Endometrium (tissue), 2 donors: ENCODE results near the gene COL6A3.
"Not testable (repeated sequence)": the region's sequence is repeated elsewhere in the genome, so short reads cannot be mapped to it uniquely, and the experiment has no call there.

Source experiments
- FAIRE-seq: peaks from 2 replicates; lab custom pipeline; 2012; peaks lifted over from hg19 to GRCh38; lab: Jason Lieb, UNC
- donor health status: control.
- donor health status: control.

The COL6A3 gene

DNA sequence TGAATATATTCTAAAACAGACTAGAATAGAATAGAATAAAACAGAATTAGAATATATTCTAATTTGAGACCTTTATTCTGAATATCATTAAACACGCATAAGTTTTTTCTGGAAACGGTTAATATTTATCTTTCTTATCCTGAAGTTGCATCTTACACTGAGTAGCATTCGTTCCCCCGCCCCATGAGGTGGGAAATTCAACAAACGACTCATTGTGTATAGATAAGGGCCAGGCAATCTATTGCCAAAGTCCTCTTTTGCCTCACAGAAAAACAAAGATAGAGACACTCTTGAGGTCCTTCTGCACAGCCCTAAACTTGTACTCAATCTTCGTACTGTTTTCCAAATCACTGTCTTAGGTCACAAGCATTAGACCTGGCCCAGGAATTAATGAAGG lies 98.1 kb downstream of the COL6A3 start:
- FAIRE-seq: no peak

DNA sequence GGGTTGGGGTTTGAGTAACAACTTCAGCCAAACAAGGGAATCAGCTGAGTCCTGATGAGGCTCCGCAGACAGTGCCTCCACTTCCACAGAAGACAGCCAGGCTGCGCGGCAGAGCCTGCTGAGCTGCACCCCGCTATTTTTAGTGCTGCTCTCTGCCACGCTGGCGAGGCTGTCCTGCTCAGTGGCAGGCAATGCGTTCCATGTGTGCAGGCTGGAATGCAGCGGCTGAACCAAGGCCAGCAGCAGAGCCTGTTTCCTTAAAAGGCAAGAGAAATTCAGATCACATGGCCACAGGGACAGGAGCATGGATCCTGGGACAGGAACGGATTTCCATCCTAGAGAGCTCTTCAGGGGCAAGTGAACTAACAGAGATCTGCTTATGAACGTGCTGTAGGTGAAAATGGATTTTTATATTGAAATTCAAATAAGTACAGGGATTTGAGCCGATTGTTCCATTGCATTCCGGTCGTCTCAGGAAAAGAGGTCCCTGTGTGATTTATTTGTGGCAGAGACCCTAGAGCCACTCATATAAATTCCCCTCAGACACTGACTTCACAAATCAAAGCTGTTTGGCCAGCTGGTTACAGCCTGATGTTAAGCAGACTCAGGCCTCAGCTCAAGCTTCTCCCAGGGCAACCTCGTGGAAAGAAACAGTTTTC lies 98.7 kb downstream of the COL6A3 start:
- peak; percentile 58 for FAIRE-seq

DNA sequence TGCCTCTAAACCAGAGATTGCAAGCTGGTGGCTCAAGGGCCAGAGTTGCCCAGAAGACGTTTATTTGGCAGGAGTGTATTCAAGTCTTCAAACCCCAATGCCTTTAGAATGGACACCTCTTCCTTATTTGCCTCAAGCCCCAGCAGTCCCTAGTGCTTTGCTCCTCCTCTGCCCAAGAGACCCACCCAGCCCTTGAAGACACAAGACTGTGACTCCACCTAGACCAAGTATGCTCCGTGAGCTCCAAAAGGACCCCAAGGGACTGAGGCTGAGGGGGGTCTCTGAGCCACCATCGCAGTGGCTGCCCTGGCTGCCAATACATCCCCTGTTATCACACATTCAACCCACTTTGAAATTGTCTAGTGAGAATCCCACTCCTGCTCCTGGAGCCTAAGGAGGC lies 99.3 kb downstream of the COL6A3 start:
- FAIRE-seq: no peak

DNA sequence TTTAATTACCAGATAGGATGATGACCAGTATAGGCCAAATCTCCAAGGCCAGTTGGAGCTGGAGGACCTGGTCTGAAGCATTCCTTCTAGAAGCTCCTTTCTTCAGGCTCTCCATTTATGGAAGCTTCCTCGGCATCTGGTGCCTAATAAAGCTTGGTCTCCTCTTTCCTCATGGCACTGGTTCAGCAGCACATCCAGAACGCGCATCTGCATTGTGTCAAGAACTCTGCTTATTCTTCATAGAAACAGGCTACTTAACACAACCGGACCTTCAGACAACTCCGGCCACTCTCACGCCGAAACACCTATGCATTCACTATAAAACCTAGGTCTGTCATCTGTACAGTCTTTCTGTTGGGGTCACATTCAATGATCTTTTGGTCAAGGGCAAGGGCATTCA lies 99.8 kb downstream of the COL6A3 start:
- no peak for FAIRE-seq

DNA sequence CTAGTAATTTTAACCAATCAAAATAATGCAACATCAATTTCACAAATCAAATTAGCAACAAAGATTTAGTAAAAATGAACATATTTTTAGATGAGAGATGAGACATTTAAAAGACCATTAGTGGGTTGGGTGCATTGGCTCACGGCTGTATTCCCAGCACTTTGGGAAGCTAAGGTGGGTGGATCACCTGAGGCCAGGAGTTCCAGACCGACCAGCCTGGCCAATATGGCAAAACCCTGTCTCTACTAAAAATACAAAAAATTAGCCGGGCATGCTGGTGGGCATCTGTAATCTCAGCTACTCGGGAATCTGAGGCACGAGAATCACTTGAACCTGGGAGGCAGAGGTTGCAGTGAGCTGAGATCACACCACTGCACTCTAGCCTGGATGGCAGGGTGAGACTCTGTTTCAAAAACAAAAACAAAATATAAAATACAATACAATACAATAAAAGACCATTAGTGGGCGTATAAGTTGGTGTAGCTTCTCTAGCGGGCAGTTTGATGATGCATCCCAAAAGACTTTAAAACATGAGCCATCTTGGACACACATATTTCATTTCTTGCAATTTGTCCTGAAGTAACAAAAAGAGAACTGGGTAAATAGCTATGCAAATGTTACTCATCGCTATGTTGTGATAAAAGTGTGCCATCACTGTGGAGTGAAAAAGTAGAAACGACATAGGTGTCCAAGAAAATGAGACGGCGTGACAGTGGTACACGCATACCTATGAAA lies 101.8 kb downstream of the COL6A3 start:
- FAIRE-seq: no peak

DNA sequence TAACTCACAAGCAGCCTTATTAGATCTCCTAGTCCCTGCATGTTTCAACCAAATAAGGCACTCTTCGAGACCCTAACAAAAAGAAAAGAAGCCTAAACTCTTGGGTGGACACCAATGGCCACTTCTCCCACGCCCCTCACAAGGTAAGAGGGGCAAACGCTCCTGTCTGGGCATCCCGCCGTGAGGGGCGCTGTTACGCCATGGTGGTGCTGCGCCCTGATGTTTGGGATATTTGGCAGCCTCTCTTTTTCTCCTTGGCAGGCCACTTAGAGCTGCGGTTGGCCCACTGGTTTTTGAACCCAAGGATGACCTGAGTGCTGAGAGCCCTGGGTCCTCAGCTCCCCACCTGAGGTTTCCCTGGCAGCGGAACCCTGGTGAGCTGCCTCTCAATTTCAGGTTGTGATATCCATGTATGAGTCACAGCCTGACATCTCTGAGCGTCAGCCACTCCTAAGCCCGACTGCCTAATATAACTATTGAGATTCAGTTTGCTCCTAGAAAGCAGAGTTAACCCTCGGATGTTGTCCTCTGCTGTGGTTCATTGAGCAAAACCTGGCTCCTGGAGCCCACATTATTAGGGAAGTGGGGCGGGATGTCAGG lies 103.3 kb downstream of the COL6A3 start:
- no peak for FAIRE-seq

DNA sequence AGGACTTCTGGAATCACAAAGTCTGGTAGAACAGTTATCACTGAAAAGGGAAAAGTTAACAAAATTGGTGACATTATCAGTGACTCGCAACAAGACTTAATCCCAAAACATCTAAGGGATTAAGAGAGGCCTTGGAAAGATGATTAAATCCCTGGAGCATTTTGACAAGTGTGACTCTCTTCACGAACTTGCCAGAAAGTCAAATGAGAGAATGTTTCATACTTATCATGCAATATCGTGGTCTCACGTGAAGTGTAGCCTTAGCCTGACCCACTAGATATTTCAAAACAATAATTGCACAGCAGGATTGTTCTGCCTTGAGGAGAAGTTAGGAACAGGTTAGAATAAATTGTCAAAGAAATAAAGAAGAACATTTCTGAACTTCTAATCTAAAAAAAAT lies 104.5 kb downstream of the COL6A3 start:
- FAIRE-seq: no peak

DNA sequence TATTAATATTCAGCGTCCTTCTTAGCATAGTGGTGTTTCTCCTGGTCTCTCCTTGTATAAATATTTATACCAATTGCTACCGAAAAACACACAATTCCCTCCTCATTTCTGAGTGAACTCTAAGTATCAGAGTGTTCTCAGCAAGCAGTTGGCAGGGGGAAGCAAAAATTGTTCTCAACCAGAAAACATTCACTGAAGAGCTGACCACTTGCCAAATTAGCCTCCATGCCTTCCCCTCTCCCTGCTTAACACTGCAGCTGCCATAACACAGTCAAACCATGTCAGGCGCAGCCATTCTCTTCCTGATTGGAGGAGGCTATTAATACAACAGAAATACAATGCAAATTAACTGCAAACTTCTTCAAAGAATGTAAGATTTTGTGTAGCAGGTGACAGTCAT lies 105.0 kb downstream of the COL6A3 start:
- FAIRE-seq: no peak

DNA sequence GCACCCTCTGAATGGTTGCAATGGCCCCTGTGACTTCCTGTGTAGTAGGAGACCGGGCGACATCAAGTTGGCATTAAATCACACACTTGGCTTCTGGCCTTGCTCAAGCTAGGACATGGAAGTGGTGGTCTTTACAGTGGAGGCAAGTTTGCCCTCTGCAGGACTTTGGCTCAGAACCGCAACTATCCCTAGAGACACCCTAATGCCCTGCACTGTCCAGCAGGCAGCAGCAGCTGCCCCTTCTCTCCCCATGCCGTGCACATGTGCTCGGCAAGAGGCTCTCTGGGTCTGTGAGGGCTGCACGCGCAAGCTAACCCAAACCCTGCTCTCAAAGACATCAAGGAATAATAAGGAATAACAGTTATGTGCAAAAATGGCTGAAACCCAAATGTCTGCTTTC lies 106.5 kb downstream of the COL6A3 start:
- no peak for FAIRE-seq

DNA sequence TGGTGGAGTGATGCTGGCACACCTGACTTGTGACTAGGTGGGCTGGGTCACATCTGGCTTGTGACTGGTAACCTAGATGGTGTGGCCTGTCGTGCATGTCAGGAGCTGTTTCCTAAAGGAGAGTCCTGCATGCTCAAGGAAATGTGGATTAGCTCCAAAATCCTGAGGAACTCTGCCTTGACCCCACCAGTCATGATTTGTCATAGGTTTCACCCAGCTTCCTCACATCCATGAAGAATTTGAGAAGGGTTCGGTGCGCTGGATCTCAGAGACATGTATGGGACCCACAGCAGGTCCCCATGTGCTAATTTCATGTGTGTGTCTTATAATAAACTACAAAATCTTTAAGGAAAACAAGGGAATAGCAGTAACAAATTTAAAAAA lies 107.2 kb downstream of the COL6A3 start:
- no peak for FAIRE-seq

DNA sequence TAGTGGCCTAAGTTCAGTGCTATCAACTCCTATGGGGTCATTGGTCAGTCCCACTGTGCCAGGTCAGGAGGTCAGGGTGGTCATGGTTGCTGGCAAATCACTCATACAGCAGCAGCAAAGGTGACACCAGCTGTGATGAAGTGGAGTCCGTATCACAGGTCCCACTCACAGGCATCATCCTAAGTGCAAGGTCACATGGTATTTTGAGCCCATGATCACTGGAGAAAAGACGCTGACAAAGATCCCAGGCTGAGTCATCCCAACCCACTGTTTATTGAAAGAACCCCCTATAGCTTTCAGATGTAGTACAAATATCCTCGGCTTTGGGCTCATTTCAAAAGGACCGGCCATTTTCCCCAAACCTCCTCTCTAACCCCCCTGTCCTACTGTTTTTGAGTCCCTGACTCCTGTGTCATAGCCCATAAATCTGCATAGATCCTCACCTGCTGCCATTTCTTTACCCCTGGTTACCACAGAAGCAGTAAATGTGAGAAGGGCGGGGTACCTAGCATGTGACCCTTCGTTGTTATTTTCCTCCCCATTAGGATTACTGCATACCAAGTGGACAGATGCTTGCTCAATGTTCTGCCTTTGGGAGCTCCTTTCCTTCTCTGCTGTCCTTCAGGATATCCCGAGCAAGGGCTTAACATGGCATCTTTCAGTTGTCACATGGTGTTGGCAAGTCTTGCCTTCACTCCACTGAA lies 107.7 kb downstream of the COL6A3 start:
- no peak for FAIRE-seq

DNA sequence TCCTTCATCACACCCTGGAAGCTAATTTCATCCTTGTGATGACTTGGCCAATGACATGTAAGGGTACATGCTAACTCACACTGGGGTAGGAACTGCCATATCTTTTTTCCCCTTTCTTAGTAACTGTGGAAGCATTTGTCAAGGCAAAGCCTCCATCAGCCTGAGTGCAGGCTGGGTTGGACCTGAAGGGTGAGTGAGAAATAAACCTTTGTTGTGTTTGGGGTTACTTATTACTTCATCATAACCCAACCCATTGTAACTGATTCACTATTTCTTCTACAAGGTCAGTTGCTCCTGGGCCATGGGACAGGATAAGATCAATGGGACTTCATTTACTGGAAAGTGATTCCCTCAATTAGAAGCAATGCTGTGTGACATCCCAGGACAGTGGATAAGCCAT lies 108.4 kb downstream of the COL6A3 start:
- no peak for FAIRE-seq

DNA sequence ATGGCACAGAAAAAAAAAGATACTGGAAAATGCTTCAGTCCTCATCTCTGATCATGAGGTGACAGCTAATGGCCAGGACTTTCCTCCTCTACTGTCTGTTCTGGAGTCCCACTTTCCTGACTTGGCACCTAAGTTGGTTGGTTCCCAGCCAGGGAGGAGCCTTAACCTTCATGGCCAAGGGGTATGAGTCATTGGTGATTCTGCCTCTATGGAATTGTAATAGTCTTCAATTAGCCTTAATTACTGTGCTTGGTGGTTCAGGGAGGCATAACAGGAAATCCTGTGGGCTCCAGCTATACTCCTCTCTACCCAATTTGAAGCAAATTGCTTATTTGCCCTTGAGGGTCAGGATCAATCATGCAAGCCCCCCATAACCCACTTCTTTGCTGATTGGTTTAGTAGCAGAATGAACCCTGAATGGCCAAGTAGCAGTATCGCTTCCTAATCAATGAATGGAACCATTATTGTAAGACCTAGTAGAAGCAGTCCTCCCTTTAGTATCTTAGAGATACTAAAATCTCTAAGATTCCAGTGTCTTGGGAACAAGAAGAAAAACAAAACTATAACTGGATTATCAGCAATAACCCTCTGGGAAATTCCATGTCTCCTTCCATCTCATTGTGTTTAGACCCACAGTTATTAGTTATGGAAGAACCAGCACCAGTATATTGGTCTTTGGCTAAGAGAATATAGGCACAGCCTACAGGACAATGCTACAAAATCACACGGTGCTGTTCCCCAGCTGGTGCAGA lies 109.0 kb downstream of the COL6A3 start:
- FAIRE-seq: no peak

DNA sequence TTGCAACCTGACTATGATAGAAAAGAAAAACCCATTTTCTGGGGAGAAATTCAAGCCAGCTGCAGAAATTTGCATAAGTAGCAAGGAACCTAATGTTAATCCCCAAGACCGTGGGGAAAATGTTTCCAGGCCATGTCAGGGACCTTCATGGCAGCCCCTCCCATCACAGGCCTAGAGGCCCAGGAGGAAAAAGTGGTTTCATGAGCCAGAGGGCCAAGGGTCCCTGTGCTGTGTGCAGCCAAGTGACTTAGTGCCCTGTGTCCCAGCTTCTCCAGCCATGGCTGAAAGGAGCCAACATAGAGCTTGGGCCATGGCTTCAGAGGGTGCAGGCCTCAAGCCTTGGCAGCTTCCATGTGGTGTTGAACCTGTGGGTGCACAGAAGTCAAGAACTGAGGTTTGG lies 110.7 kb downstream of the COL6A3 start:
- not testable (repeated sequence) for FAIRE-seq

DNA sequence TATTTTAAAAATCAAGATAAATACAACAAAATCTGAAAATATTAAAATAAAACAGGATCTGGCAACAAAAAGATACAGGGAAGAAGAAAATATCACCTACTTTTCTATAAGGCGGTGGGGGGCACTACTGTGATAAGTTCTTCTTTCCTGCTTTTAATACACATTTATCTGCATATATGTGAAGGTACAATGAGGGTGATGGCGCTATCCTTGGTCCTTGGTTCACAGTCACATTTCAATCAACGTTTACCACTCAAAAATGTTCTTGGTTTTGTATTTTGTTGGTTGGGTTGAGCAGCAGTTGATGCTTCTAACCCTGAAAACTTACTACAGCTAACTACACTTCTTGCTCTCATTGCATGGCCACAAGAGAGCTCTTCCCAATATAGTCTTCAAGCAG lies 112.4 kb downstream of the COL6A3 start:
- FAIRE-seq: no peak

DNA sequence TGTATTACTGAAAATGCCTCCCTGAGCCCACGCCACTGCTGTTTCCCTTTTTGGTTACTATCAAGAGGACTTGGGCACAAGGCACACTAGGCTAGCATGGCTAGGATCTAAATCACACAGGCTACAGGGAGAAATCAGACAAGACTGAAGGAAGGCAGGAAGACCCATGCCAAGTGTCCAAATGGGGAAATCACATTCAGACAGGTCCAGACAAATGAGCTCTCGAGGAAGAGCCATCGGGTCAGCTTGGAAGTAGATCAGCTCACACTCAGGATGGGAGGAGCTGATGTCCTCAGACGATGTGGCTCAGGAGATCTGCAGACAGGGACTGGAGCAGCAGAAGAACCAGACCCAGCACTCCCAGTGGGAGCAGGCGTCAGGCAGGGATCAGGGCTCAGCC lies 113.2 kb downstream of the COL6A3 start:
- FAIRE-seq: no peak

DNA sequence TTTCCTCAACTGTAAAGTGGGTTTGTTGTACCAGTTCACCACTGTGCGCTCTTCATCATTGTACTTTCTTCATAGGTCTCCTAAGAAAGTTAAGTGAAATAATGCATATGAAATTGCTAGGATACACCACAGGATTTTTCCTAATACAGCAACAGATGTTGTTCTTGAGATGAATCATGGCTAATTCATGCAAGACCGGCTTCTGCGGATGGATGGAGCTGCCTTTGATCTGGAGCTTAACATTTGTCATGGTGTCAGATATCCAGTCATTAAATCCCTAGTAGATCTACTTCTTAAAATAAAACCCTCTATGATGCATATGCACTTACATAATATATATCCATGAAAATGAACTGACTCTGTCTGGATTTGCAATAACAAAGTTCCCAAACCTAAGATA lies 114.1 kb downstream of the COL6A3 start:
- FAIRE-seq: peak; percentile 29

DNA sequence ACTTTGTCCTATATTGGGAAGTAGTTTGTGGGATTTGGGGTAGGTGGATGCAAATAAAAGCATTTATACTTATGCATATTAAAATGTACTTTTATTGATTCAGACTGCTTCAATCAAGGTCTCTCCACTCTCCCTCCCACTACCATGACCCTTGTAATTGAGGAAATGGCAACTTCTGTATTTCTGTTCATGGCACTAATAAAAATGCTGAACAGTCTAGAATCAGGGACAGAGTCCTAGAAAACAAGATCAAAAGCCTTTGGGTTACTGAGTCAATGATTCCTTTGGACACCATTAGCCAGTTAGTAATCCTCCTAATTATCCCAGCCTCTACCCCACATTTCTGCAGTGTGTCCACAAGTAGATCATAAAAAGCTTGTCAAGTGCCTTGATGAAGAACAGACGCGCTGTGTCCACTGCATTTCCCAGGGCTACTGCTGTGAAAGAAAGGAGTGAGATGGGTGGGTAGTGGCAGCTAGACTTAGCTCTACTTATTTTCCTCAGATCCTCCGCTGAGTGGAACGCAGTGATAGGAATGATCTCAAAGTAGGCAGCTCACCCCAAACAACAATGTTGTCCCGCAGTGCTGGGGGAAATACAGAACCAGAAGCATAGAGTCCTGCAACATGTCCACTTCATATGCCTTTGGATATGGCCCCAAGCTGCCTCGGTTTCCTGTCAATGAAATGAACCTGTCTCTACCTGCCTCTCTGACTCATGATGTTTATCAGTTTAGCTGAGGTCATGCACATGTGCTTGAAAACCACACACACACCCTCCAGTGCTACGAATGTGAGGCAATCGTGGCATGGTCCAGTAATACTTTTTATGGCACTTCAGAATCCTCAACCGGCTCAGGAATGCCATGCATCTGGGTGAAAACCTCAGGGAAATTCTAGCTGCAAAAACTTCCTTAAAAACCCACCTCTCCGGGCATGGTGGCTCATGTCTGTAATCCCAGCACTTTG lies 115.5 kb downstream of the COL6A3 start:
- peak; percentile 85 for FAIRE-seq

DNA sequence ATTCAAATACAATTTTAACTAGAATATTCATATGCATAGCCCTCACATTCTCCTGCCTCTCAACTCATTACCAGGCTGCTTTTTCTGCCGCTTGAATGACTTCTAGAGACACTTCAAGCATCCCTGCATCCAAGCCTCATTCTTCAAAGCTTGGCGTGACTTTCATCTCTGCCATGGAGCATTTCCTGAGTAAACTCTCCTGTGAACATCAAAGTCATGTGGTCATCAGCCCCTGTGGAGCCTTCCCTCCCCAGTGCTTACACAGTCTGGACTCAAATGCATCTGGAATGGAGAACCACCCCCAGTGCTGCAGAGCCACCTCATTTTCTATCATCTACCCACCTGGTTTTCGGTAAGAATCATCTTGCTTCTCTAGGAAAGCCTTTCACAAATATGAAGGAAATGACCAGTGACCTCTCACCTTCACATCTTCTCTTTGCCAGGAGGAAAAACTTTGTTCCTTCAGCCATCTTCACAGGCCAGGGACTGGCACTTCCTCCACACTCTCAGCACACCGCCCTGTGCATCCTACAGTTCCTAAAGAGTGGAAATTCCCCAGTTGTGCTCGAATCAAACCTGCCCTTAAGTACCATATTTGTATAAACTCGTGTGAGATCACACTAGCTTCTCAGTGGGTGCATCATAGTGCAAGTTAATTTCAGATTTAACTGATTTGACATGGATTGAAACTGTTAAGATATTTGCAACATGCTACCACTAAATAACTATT lies 116.4 kb downstream of the COL6A3 start:
- FAIRE-seq: no peak

DNA sequence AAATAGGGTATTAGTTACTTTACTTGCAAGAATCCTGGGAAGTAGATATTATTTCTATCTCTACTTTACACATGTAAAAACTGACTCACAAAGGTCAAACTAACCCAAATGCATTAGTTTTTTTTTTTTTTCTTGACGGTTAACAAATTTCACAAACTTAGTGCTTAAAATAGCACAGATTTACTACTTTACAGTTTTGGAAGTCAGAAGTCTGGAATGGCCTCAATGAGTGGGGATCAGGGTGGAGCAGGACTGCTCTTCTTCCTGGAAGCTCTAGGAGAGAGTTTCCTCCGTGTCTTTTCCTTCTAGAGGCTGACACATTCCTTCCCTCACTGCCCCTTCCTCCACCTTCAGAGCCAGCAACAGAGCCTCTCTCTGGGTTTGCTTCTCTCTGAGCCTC lies 117.2 kb downstream of the COL6A3 start:
- FAIRE-seq: peak; percentile 96
